Caco-2 (cell line): ENCODE measurements around the gene RTCA. TPM values are rescaled to one million over a fixed set of nuclear protein-coding genes. Genes with fewer than 3 reads are reported as not detected.
A peak's percentile ranks its signal among the peaks of the same experiment; 100 is the strongest.

Experiments
- BruUV-seq: library from RNA; stranded (reverse); fragments of 400-500 nt; replicated peaks from 2 replicates; lab custom pipeline; 2021; lab: Mats Ljungman, UMichigan
- CTCF ChIA-PET: fragments of 300-600 bp; sonication (Branson Sonifier 250); formaldehyde crosslinking; loops from one replicate; lab custom pipeline; 2022; ENCODE audit warnings: antibody characterized with exemption; lab: Charles Lee
- POLR2A ChIA-PET: fragments of 300-600 bp; sonication (Branson Sonifier 250); formaldehyde crosslinking; loops from one replicate; lab custom pipeline; 2022; ENCODE audit warnings: antibody characterized with exemption; lab: Charles Lee
- DNase-seq, 2 experiments: peaks; one replicate each; pipeline versions ENCODE4 v3.0.0 to v3.0.0-alpha.2; 2020 to 2022
- H3K27me3 ChIP-seq: replicated peaks from 2 replicates; pipeline ENCODE4 v1.6.0; 2011; ENCODE audit warnings: low read length; ENCODE audit not compliant: control insufficient read depth, insufficient read depth
- H3K36me3 ChIP-seq: 2 replicates; pipeline ENCODE4 v1.5.1; 2011; ENCODE audit warnings: low read length; ENCODE audit not compliant: control insufficient read depth, insufficient read depth
- H3K4me1 ChIP-seq: fragments of 250-450 bp; sonication (Bioruptor Pico); 2 replicates; pipeline ENCODE4 v1.5.1; 2020; ENCODE audit warnings: mild to moderate bottlenecking
- H3K4me3 ChIP-seq: 2 replicates; pipeline ENCODE4 v1.5.1; 2011; ENCODE audit warnings: low read depth, mild to moderate bottlenecking, control low read depth, low read length
- H3K9me3 ChIP-seq: fragments of 250-450 bp; sonication (Bioruptor Pico); 2 replicates; pipeline ENCODE4 v1.5.1; 2020; ENCODE audit warnings: mild to moderate bottlenecking, moderate library complexity
- H3K27ac Mint-ChIP-seq: one replicate; pipeline ENCODE4 v1.8.0; 2022; ENCODE audit warnings: mixed read lengths; ENCODE audit not compliant: unreplicated experiment
- H3K27me3 Mint-ChIP-seq: one replicate; pipeline ENCODE4 v1.8.0; 2022; ENCODE audit warnings: mixed read lengths; ENCODE audit not compliant: insufficient read depth, unreplicated experiment
- H3K36me3 Mint-ChIP-seq: one replicate; pipeline ENCODE4 v1.8.0; 2022; ENCODE audit warnings: mild to moderate bottlenecking, mixed read lengths; ENCODE audit not compliant: insufficient read depth, unreplicated experiment
- H3K4me1 Mint-ChIP-seq: one replicate; pipeline ENCODE4 v1.8.0; 2022; ENCODE audit warnings: low read depth, mixed read lengths; ENCODE audit not compliant: unreplicated experiment
- H3K4me3 Mint-ChIP-seq: one replicate; pipeline ENCODE4 v1.8.0; 2022; ENCODE audit warnings: mild to moderate bottlenecking, moderate library complexity, mixed read lengths; ENCODE audit not compliant: unreplicated experiment
- H3K9me3 Mint-ChIP-seq: one replicate; pipeline ENCODE4 v1.8.0; 2022; ENCODE audit warnings: mixed read lengths; ENCODE audit not compliant: unreplicated experiment
- intact Hi-C: fragments of 100-400 bp; cut with micrococcal nuclease; formaldehyde crosslinking; loops from one replicate; pipeline ENCODE4 v1.10.0; 2022; ENCODE audit not compliant: unreplicated experiment
- total RNA-seq: library from RNA; stranded (reverse); gene quantifications from 2 replicates; pipeline ENCODE4 v1.2.3, GENCODE V29; 2022
- TF ChIP-seq, protein P1 (sequence below), 2 experiments: fragments of 200-600 bp in 1 of 2; IDR thresholded peaks; 1 replicate in 1 of 2; 2 replicates in 1 of 2; pipeline versions ENCODE4 v1.5.1 to v1.8.0; 2011 to 2022; ENCODE audit warnings: antibody characterized with exemption in 1 of 2, control low read depth in 1 of 2, inconsistent platforms in 1 of 2, low read depth in 1 of 2, low read length in 1 of 2, mild to moderate bottlenecking in 1 of 2, moderate library complexity in 1 of 2; ENCODE audit not compliant: insufficient read depth in 1 of 2, severe bottlenecking in 1 of 2, unreplicated experiment in 1 of 2

RTCA gene
- total RNA-seq, 1 experiment from 2014 or later: 31.4 TPM

DNA sequence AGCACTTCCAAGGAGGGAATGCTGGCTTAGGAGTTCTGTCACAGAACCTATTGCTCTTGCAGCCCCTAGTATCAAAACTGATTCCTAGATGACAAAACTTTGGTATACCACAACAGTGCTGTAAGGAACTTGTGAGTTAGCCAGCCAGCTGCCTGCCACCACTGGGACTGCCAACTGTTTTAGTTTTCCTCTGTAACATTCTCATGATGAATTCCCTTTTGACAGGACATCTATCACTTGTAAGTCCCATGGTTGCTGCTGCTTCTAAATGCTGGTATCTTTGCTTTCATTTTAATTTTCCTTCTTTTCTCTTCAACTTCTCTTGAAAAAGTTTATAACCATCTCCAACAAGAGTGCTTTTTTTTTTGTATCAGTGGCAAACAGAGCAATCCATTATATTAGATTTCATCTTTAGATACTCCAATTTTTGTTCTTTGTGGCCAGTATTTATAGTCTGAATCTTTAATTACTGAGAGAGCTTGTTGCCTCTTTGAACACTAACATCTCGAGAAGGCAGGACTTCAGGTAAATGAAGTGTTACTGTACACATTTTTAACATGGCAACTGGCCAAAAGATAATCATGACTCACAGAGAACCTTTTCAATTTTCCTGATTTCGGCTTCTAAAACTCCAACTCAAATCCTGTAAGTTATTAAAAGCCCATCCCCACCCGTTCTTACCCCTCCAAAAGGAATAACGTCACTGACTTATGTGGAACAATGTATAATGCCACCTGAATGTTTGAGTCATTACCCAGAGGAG lies 36.2 kb upstream of the RTCA start:
- no peak for DNase-seq

DNA sequence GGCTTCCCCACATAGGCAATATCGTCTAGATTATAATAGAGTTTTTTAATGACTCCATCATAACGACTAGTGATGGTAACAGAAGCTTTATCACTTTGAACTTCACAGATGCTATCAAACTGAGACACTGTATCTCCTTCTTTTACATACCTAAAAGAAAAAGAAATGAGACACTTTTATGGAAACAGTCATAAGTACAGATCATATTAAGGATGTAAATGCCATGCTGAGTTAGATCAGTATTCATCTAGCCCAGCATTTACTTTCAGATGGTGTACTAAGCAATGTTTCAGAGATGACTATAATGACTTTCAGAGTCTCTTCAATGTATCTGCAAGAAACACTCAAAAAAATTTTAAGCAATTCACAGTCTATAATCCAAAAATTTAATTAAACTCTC lies 35.3 kb upstream of the RTCA start:
- BruUV-seq: no TSS peak
- Histone ChIP-seq H3K36me3 (no peaks in the 10 kb centered on the region), H3K9me3 (no peaks in the 10 kb centered on the region), H3K4me1 (no peaks in the 10 kb centered on the region), H3K27me3 (no peaks in the 10 kb centered on the region), H3K4me3 (no peak overlapping the region)
- no peak for DNase-seq
- TF ChIP-seq, protein P1, sequence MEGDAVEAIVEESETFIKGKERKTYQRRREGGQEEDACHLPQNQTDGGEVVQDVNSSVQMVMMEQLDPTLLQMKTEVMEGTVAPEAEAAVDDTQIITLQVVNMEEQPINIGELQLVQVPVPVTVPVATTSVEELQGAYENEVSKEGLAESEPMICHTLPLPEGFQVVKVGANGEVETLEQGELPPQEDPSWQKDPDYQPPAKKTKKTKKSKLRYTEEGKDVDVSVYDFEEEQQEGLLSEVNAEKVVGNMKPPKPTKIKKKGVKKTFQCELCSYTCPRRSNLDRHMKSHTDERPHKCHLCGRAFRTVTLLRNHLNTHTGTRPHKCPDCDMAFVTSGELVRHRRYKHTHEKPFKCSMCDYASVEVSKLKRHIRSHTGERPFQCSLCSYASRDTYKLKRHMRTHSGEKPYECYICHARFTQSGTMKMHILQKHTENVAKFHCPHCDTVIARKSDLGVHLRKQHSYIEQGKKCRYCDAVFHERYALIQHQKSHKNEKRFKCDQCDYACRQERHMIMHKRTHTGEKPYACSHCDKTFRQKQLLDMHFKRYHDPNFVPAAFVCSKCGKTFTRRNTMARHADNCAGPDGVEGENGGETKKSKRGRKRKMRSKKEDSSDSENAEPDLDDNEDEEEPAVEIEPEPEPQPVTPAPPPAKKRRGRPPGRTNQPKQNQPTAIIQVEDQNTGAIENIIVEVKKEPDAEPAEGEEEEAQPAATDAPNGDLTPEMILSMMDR (IDR thresholded peaks at IDR 0.05; ENCODE audit: insufficient read depth in 1 of 2, low read depth in 1 of 2, low read length in 1 of 2, severe bottlenecking in 1 of 2, unreplicated experiment in 1 of 2): no peak
- POLR2A ChIA-PET: no interaction called here
- no peaks in the 10 kb centered on the region for H3K9me3 Mint-ChIP-seq
- intact Hi-C loops: no loop called here
- H3K27ac Mint-ChIP-seq: no peak overlapping the region
- H3K36me3 Mint-ChIP-seq: peaks cover 6% of the 10 kb centered on the region
- no peaks in the 10 kb centered on the region for H3K4me1 Mint-ChIP-seq
- CTCF ChIA-PET: no interaction called here
- no peaks in the 10 kb centered on the region for H3K27me3 Mint-ChIP-seq
- H3K4me3 Mint-ChIP-seq: no peak overlapping the region

More for the DNA sequence above, 36.2 kb upstream of the RTCA start:
- Mint-ChIP-seq H3K4me1 (no peaks in the 10 kb centered on the region), H3K4me3 (no peak overlapping the region), H3K9me3 (no peaks in the 10 kb centered on the region), H3K36me3 (peaks cover 6% of the 10 kb centered on the region), H3K27ac (no peak overlapping the region), H3K27me3 (no peaks in the 10 kb centered on the region)
- ChIA-PET CTCF (no interaction called here), POLR2A (no interaction called here)
- no peaks in the 10 kb centered on the region for H3K27me3 ChIP-seq
- BruUV-seq: TSS peak; percentile 36
- H3K36me3 ChIP-seq: no peaks in the 10 kb centered on the region
- no peaks in the 10 kb centered on the region for H3K4me1 ChIP-seq
- TF ChIP-seq, protein P1 (IDR thresholded peaks at IDR 0.05; ENCODE audit: insufficient read depth in 1 of 2, low read depth in 1 of 2, low read length in 1 of 2, severe bottlenecking in 1 of 2, unreplicated experiment in 1 of 2): no peak
- intact Hi-C loops: no loop called here
- no peaks in the 10 kb centered on the region for H3K9me3 ChIP-seq
- H3K4me3 ChIP-seq: no peak overlapping the region

DNA sequence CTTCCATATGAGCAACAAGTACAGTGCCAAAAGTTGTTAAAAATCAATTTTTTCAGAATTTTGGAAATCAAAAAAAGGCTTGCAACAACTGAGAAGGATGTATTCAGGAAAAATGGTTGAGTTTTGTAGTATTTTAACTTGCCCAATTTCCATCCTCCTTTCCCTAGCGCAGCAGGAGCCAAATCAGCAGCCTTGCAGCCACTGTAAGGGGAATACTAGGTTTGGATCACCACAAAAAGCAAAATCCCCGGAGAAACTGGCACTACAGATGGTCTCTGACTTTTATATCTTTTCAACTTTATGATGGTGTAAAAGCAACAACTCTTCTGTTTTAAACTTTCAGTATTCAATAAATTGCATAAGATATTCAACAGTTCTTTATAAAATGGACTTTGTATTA lies 34.3 kb upstream of the RTCA start:
- H3K9me3 Mint-ChIP-seq: no peaks in the 10 kb centered on the region
- peaks cover 6% of the 10 kb centered on the region for H3K36me3 Mint-ChIP-seq
- no peaks in the 10 kb centered on the region for H3K36me3 ChIP-seq
- no TSS peak for BruUV-seq
- no peaks in the 10 kb centered on the region for H3K4me1 ChIP-seq
- no peaks in the 10 kb centered on the region for H3K27me3 Mint-ChIP-seq
- CTCF ChIA-PET: no interaction called here
- intact Hi-C loops: no loop called here
- no peaks in the 10 kb centered on the region for H3K4me1 Mint-ChIP-seq
- no peaks in the 10 kb centered on the region for H3K9me3 ChIP-seq
- H3K4me3 ChIP-seq: no peak overlapping the region
- TF ChIP-seq, protein P1 (IDR thresholded peaks at IDR 0.05; ENCODE audit: insufficient read depth in 1 of 2, low read depth in 1 of 2, low read length in 1 of 2, severe bottlenecking in 1 of 2, unreplicated experiment in 1 of 2): no peak
- H3K27me3 ChIP-seq: no peaks in the 10 kb centered on the region
- no peak for DNase-seq
- H3K4me3 Mint-ChIP-seq: no peak overlapping the region
- H3K27ac Mint-ChIP-seq: no peak overlapping the region
- POLR2A ChIA-PET: no interaction called here
